Measurements from ENCODE around the gene ALCAM.

ALCAM gene

DNA sequence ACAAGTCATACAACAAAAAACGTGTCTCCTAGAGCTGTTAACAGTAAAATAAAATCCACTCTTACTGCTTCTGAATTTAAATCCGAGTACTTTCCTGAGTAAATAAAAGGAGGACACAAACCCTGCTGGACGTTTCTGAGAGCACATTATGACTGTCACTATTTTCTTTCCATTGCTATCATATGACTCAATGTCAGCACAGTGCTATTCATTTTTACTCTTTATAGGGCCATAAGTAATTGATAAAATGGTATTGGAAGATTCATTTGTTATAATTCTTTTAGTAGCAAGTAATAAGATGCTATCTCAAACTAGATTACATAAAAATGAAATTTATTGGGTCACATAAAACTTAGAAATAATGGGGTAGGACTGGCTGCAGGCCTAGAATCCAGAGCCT, 68.6 kb downstream of the ALCAM start:
- DNase-seq, result no peak

DNA sequence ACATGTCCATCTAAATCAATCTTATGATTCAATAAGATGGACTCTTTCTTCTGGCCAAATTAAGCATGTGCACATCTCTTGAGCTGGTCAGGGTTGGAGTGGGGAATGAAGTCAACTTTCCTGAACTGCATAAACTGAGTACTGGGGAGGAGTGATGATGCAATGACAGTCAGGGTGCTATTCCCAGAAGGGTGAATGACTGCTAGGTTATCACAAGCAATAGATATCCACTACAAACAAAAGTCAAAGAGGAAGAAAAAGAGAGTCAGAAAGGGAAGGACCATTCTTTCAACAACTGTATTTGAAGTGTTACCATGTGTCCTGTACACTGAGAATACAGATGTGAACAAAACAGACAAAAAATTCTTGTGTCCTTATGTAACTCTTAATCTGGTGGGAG, 70.0 kb downstream of the ALCAM start:
- no peak for DNase-seq

DNA sequence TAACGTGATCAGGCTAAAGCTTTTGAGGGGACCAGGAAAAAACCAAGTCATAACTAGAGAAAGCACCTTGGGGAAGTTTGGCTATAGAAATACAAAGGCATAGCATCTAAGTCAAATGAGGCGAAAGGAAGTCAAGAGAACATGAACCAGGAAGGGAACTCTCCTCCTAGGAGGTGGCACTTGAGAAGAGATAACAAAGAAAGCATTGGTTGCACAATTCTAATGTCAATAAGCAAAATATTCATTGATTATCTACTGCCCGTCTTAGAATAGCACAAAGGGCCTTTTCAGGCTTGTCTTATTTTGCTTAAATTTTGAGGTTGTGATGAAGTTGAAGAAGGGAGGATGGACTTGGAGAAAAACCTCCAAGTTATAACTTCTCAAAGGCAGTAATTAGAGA, 73.4 kb downstream of the ALCAM start:
- no peak for DNase-seq

DNA sequence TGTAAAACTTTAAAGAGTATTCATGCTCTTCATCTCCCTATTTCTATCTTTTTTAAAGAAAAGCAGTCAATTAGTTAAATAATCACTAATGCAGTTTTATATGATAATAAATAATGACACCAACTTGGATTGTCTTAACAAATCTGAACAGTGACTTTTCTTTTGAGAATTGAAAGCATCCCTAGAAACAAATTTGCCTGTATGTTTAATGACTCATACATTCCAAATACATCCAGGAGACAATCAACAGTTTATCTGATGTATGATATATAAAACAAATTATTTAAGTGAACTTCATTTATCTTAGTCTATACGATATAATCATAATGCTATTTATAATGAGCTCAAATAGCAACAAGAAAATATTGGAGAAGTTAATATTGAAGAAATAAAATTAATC, 78.0 kb downstream of the ALCAM start:
- no peak for DNase-seq

DNA sequence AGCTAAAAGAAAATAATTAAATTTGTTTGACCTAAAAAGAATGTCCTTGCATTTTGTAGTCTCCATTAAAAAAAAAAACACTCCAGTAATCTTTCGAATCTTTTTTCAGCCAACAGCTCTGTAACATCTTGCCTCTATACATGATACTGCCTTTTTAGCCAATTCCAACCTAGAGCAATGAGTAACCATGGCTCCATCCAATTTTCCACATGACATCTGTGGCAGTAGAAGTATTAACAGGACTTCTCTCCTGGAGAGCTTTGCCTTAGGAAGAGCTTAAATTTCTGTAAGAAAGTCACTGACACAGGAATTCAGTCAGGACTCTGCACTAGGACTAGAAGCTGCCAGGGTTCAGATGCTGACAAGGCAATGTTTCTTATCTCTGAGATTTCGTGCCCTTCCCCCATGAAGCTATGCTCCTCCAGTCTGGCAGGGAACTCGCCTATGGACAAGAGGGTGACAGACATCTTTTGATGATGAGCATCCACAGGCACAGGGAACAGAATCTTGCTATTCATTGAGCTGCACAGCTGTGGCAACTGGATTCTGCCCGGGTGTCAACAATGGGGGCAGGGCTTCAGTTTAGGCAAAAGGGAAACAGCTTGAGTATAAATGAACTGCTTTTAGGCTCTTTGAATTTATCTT, 81.8 kb downstream of the ALCAM start:
- DNase-seq, result no peak

DNA sequence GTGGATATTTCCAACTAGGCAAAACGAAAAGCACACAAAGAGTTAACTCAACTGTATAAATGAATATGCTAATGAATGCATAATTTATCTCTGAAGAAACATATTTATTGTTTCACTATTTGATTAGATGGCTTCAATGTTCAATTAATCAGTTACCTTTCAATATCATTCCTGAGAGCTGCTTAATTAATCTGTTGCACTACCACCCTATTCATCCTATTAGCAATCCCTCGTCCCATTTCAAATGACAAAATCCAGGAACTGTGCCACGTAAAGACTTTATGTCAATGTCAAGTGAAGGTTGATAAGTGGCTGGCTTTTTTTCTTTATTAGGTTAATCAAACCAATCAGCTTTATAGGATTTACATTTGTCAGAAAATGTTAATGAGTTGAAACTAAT, 82.7 kb downstream of the ALCAM start:
- no peak for DNase-seq

DNA sequence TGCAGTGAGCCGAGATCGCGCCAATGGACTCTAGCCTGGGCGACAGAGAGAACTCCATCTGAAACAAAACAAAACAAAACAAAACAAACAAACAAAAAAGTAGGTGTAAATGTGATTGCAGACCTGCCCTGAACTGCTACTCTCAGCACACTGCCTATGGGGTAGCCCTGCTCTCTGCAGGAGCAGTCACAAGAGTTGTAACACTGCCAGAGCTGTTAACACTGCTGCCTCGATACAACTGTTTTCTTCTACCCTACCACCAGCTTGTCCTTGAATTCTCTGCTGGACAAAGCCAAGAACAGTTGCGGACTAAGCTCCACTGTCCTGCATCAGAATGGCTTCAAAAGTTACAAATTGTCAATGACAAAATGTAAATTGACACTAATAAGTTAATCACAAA, 89.3 kb downstream of the ALCAM start:
- DNase-seq, result no peak

DNA sequence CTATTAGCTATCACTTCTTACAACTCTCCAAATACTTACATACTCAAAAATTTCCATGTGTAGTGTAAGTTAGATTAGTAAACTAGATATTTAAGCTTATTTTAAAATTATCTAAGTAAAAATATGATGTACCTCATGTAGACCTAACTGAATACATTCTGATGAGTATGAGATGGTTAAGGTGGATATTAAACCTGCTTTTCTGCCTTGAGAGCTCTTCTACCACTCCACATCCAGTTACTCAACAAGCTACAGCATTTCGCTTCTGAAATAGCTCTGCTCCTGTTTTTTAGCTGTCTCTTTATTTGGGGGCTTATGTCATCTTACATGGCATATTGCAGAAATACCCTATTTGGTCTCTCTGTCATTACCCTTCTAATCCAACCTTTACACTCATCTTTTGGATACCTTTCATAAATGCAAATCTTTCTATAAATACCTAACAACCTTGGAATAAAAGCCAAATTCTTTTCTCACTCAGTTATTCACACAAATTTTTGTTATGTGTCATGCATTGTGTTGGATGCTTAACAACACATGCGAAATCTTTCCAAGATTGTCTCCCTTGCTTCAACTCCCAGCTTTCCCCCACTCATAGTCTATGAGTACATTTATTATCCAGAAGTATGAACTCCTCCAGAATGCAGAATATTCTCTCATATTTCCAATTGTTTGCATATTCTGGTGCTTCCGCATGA, 92.0 kb downstream of the ALCAM start:
- DNase-seq, result no peak

DNA sequence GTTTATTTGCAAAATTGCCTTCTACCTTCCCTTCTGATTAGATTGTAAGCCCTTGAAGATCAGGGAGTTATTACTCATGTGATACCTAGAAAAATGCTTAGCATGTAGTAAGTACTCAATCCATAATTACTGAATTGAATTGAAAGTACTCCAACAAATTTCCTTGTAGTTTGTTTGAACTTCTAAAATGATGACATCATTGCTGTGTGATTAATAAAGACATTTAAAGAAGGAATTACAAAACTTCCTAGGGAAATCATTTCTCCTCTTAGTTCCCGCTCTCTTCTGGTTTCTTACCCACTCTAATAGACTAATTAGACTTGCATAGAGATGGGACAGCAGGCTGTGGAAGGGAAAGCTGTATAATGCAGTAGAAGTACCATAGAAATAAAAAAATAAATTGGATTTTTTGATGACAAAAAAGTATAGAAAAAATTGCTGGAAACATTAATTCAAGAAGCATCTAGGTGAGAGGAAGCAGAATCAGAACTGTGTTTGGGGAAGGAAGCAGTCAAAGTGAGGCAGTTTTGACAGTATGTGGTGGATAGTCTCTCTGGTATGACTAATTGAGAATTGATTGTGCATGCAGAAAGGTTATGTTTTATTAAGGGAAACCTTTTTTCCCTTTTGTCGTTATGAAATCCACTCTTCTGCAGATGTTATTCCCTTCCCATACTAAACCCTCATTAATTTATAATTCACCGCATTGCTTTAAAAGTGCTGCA, 93.0 kb downstream of the ALCAM start:
- no peak for DNase-seq

DNA sequence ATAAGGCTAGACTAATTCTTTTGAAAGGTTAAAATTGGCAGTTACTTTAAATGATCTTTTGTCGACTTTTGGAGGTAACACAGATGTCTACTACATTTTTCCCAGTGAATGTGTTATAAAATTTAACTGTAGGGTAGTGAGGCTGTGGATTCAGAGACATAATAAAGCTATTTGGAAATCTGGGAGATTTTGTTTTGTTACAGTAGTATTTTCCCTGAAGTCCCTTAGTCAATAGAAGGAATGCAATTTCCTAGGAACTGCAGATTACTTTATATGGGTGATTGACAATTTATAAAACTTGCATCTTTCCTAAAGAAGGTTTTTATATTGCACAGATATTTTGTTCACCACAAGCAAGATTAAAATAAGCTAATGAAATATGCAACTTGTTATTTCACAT, 96.9 kb downstream of the ALCAM start:
- DNase-seq, result no peak

DNA sequence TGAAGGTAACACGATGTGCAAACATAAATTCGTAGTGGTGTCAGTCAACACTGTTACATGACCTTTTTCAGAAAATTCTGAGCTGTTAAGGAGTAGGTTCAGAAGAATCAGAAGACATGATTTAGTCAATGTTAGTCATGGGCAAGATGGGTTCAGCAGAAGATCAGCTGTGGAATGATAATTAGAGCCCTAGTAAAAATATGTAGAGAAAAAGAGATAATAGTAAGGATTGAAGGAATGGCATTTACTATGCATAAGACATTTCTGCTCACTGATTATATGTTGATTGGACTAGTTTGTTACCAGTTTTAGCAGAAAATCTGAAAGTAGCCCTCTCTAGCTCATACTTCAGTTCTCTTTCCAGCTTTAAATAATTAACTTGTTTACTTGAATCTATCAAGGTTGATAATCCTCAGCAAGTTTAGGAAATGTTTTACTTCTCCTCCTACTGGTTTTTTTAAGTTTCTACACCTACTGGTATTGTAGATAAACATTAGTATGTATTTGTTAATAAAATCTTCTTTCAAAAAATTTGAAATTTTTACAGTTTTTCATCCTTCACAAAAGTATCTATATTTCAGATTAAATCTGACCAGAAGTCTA, 98.6 kb downstream of the ALCAM start:
- DNase-seq, result no peak

DNA sequence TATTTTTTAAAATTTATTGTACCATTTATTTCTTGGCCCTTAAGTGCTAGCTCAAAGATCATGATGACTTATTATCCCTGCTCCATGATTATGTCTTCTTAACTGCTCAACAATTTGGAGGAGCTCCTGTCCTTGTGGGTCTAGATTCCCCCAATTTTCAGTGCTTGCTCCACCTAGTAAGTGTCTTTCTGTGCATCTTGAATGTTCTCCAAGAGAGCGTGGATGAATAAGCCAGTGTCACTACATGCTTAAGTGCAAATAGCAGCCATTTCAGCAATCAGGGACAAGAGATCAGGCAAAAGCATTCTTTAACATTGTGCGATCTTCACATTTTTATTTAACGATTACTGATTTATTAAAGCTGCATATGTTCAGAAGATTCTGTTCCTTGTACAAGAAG, 99.4 kb downstream of the ALCAM start:
- no peak for DNase-seq

DNA sequence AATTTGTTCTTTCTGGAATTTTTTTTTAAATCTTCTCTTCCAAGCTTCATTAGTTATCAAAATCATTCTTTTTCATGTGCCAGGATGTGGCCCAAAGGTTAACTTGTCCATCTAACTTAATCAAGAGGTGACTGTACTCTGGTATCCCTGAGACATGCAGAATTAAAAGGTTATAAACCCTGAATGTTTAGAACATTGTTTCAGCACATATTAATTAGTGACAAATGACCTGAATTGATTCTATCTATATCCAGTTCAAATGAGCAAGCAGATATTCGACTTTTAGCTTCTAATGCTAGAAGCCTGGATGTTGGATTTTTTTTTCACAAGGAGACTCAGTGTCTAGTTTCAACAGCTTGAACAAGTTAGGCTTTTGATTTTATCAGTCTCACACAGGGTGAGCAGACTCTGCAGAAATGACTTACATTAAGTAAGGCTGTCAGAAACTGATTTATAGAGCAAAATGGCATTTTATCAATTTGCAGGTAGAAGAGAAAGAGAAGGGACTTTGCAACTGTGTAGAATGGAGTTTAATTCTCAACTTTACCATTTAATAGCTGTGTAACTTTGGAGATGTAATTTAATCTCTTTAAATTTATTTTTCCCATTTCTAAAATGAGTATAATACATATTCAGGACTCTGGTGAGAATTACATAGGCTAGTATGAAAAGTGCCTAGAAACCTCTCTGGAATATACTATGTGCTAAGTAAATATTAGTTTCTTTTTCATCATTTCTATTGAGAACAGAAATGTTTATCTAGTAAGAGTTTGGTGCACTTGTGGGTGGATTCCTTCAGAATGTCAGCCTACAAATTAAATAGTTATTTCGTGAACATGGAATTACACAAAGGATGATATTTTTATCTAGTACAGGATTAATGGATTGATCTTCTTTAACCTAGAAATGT, 100.0 kb downstream of the ALCAM start:
- no peak for DNase-seq

DNA sequence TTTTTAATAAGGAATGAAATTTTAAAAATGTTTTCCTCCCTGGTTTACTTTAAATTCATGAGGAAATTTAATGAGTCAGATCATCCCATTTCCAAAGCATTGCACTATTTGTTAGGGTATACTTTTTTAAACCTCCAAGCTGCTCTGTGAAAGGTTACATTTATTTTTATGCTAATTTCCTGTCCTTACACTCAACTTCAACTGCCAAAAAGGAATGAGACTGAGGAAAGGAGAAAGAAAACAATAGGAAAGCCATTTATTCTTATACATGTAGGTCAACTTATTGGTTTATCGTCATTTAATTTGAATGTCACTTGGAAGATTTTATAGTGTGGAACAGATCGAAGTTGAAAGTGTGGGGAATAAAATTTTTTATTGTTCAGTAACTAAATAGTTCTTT, 104.1 kb downstream of the ALCAM start:
- DNase-seq, result no peak

DNA sequence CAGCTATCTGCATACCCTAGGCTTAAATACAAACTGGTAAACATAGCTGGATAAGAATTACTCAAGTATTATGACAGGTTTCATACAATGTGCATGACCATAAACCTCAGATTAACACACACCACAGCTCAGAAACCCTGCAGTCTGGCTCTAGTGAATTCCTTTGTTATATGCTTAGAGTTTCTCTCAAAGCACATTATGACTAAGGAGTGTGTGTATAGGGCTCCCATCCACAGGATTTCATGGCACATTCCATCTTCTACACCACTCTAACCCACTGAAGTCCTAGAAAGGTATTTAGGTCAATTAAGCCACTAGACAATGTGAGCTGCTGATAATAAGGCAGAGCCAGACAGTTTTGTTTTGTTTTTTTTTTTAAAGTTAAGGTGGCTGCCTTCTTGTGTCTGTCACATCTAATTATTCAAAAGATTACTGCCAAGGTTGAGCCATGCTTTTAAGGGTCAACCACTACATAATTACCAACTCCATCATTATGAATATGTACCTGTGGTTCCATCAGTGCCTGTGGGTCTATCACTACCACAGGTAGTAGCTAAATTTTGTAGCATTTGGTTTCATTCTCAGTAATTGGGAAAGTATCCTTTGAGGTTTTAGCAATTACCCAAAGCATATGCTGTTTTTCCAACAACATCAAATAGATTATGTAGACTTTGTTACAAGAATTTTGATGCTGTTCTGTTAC, 107.0 kb downstream of the ALCAM start:
- no peak for DNase-seq

DNA sequence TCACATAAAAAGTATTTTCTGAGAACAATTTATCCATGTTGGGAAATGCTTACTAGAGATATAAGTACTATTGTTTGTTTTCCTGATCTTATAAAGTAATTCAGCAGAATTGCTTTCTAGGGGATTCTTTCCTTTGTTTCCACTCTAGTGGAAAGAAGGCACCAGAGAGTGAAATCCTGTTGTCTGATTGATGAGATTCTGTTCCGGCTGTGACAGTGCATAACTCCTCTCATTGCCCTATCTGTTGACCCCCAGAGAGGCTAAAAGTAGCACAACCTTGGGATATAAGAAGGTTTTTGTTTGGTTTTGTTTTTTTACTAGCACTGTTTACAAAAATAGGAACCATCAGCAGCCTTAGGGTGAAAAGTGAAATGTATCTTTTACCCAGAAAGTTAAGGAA, 114.1 kb downstream of the ALCAM start:
- DNase-seq, result no peak

DNA sequence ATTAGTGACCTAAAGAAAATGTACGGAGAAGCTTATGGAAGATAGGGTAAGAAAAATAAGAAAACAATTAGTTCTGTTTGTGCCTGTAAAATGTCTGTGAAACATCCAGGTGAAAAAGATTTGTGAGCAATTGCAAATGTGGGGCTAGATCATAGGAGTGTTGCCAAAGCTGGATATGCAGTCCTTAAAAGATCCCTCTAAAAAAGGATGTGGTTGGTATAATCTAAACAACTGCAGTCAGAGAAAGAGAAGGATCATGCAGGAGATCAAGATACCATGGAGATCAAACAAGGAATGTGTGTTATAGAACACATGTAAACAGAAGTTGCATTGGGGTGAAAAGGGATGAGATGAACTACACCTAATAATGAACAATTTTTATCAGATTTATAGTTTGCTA, 116.8 kb downstream of the ALCAM start:
- DNase-seq, result no peak

DNA sequence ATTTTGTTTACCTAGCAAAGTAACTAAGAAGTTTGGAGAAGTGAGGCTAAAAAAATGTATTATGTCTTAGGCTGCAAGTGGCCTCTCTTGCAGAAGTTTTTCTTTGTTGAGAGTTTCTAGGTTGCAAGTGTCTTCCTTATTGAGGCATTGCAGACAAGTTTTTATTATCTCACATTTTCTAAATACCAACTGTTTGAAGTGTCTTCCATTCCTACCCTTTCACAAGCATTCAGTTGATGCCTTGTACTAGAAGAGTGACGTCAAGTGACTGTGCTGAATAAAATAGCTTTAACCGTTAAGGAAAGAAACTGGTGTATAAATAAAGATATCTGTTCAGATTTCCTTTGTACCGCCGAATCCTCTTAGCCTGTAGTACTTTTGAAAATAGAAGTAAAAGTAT, 123.3 kb downstream of the ALCAM start:
- DNase-seq, result no peak

DNA sequence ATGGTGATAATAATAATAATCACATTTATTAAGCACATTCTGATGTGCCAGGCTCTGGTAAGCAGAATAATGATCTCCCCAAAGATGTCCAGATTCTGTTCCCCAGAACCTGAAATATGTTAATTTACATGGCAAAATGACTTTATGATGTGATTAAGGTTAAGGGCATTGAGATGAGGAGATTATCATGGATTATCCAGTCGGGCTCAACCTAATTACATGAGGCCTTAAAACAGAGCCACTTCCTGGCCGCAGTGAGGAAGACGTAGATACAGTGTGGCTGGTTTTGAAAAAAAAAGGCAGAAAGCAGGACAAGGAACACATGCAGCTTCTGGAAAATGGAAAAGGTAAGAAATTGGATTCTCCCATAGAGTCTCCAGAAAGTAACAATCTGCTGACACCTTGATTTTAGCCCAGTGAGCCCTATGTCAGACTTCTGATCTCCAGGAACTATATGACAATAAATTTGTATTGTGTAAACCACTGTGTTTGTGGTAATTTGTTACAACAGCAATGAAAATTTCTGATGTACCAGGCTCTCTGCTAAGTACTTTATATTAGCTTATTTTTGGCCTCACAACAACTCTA, 126.7 kb downstream of the ALCAM start:
- DNase-seq, result no peak

DNA sequence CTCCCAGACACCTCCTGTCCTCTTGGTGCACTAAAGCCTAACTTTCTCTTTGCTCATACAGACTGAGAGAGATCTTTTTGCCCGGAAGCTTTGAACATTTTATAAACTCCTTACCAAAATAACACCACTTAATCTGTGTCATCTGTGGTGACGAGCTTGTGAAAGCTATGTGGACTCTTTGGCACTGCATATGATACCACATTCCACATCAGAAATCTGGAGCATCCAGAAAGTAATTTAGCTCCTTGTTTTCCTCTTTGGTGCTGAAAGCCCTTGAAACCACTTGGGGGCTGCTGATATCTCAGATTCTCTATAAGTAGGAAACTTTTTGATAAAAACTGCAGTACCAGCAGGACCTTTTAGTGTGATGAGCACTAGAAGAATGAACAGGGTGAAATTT, 128.3 kb downstream of the ALCAM start:
- DNase-seq, result no peak

DNA sequence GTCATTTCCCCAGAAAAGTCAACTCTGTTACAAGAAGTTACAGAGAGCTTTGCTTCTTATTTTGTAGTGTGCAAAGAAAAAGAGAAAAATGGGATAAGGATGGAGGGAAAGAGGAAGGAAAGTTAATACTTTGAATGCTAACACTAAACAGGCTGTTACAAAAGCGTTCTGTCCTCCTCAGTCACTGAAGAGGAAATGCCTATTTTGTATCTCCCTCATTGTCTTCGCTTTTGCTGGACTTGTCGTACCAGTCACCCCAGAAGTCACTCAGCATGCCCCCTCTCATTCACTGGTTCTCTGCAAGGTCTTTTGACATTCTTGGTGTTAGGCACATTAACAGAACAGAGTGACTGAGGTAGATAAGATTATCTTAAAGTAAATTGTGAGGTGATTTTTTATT, 129.6 kb downstream of the ALCAM start:
- DNase-seq, result no peak

DNA sequence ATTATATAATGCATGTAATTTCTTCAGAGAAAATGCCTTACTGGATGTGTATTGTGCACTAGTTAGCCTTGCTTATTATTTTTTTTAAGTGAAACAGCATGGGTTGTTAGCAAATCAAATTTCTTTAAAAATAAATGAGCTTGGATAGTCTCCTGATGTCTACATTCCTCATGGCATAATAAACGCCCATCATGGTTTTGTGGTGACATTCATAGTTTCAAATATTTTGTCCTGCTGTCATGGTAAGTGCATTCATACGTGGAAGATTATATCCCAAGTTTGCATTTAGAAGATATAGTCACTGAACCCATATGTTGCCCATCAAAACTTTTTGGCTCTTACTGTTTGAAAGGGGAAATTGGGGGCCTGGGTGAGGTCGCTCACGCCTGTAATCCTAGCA, 130.7 kb downstream of the ALCAM start:
- no peak for DNase-seq

Measured in activated T-cell treated with anti-CD3 and anti-CD28 coated beads, Interleukin-2, amount 50 U/mL, for 1 hour (primary cell).